GM20000 (cell line): ENCODE data around the gene TUBB3.

Source experiments
- DNase-seq: peaks from one replicate; pipeline ENCODE4 v3.0.0; 2012; ENCODE audit warnings: low spot score
- TF ChIP-seq, protein P1 (sequence below): IDR thresholded peaks from 2 replicates; pipeline ENCODE4 v1.5.1; 2012; ENCODE audit warnings: mild to moderate bottlenecking, control low read depth; ENCODE audit errors: extremely low read depth, missing control alignments

The TUBB3 gene

DNA sequence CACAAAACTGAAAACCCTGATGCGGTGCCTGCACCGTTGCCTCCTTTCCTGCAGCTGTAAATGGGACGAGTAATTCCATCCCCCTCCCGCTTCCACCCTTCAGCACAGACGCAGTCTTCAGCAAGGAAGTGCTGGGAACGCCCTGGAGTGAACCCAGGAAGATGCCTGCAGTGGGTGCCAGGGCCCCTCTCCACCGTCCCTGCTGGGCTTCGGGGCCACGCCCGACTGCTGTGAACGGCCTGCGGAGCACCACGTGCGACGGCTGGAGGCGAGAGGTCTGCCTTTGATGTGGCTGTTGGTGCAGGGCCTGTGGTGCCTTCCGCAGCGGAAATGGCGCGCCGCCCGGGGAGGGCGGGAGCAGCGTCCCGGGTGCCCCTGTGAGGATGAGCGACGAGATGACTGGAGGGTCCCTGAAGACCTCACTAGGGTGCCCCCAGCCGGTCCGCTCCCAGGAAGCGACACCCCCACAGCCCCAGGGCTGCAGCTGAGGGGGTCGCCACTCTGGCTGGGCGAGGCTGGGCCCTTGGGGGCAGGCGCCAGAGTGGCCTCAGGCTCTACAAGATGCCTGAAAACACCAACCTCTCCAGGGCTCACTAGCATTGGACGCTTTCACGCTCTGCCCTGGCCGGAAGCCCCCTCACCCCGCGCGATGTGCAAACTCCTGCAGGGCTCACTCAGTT is 5.2 kb upstream of the TUBB3 start:
- peak; percentile 90 for DNase-seq
- TF ChIP-seq, protein P1, sequence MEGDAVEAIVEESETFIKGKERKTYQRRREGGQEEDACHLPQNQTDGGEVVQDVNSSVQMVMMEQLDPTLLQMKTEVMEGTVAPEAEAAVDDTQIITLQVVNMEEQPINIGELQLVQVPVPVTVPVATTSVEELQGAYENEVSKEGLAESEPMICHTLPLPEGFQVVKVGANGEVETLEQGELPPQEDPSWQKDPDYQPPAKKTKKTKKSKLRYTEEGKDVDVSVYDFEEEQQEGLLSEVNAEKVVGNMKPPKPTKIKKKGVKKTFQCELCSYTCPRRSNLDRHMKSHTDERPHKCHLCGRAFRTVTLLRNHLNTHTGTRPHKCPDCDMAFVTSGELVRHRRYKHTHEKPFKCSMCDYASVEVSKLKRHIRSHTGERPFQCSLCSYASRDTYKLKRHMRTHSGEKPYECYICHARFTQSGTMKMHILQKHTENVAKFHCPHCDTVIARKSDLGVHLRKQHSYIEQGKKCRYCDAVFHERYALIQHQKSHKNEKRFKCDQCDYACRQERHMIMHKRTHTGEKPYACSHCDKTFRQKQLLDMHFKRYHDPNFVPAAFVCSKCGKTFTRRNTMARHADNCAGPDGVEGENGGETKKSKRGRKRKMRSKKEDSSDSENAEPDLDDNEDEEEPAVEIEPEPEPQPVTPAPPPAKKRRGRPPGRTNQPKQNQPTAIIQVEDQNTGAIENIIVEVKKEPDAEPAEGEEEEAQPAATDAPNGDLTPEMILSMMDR = no peak

DNA sequence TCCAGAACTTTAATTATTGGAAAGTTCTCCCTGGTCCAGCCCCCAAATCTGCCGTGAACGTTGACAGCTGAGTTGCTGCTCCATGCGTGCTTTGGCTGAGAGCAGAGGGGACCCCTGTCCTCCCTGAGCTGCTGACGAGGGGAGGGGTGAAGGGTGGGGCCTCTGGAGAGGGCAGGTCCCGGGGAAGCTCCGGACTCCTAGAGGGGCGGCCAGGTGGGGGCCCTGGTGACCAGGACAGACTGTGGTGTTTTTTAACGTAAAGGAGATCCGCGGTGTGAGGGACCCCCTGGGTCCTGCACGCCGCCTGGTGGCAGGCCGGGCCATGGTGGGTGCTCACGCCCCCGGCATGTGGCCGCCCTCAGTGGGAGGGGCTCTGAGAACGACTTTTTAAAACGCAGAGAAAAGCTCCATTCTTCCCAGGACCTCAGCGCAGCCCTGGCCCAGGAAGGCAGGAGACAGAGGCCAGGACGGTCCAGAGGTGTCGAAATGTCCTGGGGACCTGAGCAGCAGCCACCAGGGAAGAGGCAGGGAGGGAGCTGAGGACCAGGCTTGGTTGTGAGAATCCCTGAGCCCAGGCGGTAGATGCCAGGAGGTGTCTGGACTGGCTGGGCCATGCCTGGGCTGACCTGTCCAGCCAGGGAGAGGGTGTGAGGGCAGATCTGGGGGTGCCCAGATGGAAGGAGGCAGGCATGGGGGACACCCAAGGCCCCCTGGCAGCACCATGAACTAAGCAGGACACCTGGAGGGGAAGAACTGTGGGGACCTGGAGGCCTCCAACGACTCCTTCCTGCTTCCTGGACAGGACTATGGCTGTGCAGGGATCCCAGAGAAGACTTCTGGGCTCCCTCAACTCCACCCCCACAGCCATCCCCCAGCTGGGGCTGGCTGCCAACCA is 4.4 kb upstream of the TUBB3 start, which contains the start of gene MC1R:
Gene MC1R (plus strand): TSS at position 410 of the 895 bp plus-strand sequence. CDS start 397 bp downstream, at position 807.
- peak; percentile 74 for DNase-seq
- TF ChIP-seq, protein P1 = no peak

DNA sequence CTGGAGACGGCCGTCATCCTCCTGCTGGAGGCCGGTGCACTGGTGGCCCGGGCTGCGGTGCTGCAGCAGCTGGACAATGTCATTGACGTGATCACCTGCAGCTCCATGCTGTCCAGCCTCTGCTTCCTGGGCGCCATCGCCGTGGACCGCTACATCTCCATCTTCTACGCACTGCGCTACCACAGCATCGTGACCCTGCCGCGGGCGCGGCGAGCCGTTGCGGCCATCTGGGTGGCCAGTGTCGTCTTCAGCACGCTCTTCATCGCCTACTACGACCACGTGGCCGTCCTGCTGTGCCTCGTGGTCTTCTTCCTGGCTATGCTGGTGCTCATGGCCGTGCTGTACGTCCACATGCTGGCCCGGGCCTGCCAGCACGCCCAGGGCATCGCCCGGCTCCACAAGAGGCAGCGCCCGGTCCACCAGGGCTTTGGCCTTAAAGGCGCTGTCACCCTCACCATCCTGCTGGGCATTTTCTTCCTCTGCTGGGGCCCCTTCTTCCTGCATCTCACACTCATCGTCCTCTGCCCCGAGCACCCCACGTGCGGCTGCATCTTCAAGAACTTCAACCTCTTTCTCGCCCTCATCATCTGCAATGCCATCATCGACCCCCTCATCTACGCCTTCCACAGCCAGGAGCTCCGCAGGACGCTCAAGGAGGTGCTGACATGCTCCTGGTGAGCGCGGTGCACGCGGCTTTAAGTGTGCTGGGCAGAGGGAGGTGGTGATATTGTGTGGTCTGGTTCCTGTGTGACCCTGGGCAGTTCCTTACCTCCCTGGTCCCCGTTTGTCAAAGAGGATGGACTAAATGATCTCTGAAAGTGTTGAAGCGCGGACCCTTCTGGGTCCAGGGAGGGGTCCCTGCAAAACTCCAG is 3.4 kb upstream of the TUBB3 start:
- DNase-seq = no peak
- TF ChIP-seq, protein P1 = no peak

DNA sequence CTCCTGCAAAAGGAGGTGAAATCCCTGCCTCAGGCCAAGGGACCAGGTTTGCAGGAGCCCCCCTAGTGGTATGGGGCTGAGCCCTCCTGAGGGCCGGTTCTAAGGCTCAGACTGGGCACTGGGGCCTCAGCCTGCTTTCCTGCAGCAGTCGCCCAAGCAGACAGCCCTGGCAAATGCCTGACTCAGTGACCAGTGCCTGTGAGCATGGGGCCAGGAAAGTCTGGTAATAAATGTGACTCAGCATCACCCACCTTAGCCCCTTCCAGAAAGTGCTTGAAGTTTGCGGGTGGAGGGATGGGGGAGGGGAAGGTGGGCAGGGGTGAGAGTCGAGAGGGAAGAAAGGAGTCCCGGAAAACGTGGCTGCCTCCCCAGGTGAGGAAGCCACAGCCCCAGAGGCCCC is 2.4 kb upstream of the TUBB3 start:
- no peak for DNase-seq
- TF ChIP-seq, protein P1 = no peak

DNA sequence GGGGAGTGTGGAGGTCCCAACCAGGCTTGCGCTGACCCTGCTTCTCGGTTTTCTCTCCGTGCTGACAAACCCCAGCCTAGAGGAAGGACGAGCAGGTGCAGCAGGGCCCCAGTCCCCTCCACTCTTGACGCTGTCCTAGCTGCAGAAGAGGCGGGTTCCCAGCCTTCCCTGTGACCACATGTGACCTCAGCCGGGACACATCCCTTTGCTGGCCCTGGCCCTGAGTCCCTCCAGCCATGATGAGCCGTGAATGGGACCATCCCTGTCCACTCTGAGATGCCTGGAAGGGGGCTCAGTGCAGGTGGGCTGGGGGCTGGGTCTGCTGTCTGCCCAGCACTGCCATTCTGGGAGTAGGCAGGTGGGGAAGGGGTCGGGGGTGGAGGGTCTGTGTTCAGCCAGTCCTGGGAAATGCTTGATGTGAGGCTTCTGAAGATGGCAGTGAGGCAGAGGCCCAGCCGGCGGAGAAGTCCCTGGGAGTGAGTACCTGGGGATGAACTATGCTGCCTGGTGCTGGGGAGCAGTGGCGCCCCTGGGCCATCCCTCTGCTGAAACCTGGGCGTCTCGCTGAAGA is 1.9 kb upstream of the TUBB3 start:
- DNase-seq = no peak
- TF ChIP-seq, protein P1 = no peak

DNA sequence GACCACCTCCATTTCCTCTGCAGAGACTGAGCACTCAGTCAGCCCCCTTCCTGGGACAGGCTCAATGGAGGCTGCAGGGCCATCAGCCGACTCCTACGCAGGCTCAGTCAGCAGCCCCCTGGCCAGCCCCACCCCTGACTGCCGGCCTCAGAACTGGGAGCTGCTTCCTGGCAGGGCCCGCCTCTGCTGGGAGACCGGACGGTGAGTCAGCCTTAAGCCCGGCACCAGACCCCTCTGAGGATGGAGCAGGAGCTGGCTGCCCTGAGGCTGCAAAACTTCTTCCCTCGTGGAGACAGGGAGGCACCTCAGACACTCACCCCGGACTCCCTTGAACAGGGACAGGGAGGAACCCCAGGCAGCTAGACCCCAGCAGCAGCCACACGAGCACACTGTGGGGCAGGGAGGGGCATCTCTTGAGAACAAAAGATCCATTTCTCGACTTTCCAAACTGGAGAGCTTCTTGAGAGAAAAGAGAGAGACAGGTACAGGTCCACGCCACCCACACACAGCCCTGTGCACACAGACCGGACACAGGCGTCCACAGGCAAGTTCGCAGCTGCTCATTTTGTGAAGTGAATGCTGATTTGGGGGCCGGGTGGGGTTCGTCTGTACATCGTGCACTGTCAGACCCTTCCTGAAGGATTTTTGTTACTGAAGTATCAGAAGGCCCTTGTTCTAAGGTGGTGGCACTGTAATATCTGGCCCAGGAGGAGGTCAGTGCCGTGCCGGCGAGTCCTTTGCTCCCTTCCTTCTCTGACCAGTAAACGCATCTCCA is 1.3 kb upstream of the TUBB3 start:
- TF ChIP-seq, protein P1 = no peak
- no peak for DNase-seq
